ENCODE data around the gene IZUMO2. TPM values are rescaled to one million over a fixed set of nuclear protein-coding genes. Genes with fewer than 3 reads are reported as not detected.

The IZUMO2 gene
- polyA plus RNA-seq (2012; ENCODE audit: insufficient read depth, insufficient read length): not detected

GRCh38 chr19:50162988-50163387 is at the start of gene IZUMO2:
Gene IZUMO2, minus strand, starts transcription at chr19:50163281. Its CDS starts 87 bp downstream, at chr19:50163194.
- no peak within 1 kb of the TSS for H3K4me3 ChIP-seq (ENCODE audit: low read length)
- no peak for DNase-seq (ENCODE audit: low read depth, low spot score)

- no peak for DNase-seq (ENCODE audit: low read depth, low spot score)
- no peak overlapping the region for H3K4me3 ChIP-seq (ENCODE audit: low read length)
Measured at GRCh38 chr19:50210425-50210824, 47.3 kb upstream of the IZUMO2 start.

- no peak for DNase-seq (ENCODE audit: low read depth, low spot score)
- no peak overlapping the region for H3K4me3 ChIP-seq (ENCODE audit: low read length)
Measured at GRCh38 chr19:50209131-50209530, 46.0 kb upstream of the IZUMO2 start.

GRCh38 chr19:50207730-50208129 is 44.6 kb upstream of the IZUMO2 start:
- no peak for DNase-seq (ENCODE audit: low read depth, low spot score)
- no peak overlapping the region for H3K4me3 ChIP-seq (ENCODE audit: low read length)

- DNase-seq (ENCODE audit: low read depth, low spot score): no peak
- no peak overlapping the region for H3K4me3 ChIP-seq (ENCODE audit: low read length)
Measured at GRCh38 chr19:50206191-50206590, 43.1 kb upstream of the IZUMO2 start.

- DNase-seq (ENCODE audit: low read depth, low spot score): no peak
- no peak overlapping the region for H3K4me3 ChIP-seq (ENCODE audit: low read length)
Measured at GRCh38 chr19:50205681-50206138, 42.6 kb upstream of the IZUMO2 start.

- DNase-seq (ENCODE audit: low read depth, low spot score): no peak
- no peak overlapping the region for H3K4me3 ChIP-seq (ENCODE audit: low read length)
Measured at GRCh38 chr19:50204811-50205675, 42.0 kb upstream of the IZUMO2 start.

- no peak overlapping the region for H3K4me3 ChIP-seq (ENCODE audit: low read length)
- no peak for DNase-seq (ENCODE audit: low read depth, low spot score)
Measured at GRCh38 chr19:50204081-50204428, 41.0 kb upstream of the IZUMO2 start.

- no peak within 1 kb of the TSS for H3K4me3 ChIP-seq (ENCODE audit: low read length)
- no peak for DNase-seq (ENCODE audit: low read depth, low spot score)
Measured at GRCh38 chr19:50203281-50204080, 40.4 kb upstream of the IZUMO2 start, which contains the start of gene MYH14. Gene MYH14, plus strand, starts transcription at chr19:50203622. Its CDS starts 6,744 bp downstream, at chr19:50210366.

GRCh38 chr19:50202962-50203280 is 39.8 kb upstream of the IZUMO2 start:
- DNase-seq (ENCODE audit: low read depth, low spot score): no peak
- no peak overlapping the region for H3K4me3 ChIP-seq (ENCODE audit: low read length)

- no peak for DNase-seq (ENCODE audit: low read depth, low spot score)
- H3K4me3 ChIP-seq (ENCODE audit: low read length): no peak overlapping the region
Measured at GRCh38 chr19:50202386-50202785, 39.3 kb upstream of the IZUMO2 start.

- DNase-seq (ENCODE audit: low read depth, low spot score): no peak
- H3K4me3 ChIP-seq (ENCODE audit: low read length): no peak overlapping the region
Measured at GRCh38 chr19:50199259-50199555, 36.1 kb upstream of the IZUMO2 start.

- H3K4me3 ChIP-seq (ENCODE audit: low read length): no peak overlapping the region
- no peak for DNase-seq (ENCODE audit: low read depth, low spot score)
Measured at GRCh38 chr19:50198431-50199258, 35.6 kb upstream of the IZUMO2 start.

GRCh38 chr19:50197348-50197747 is 34.3 kb upstream of the IZUMO2 start:
- H3K4me3 ChIP-seq (ENCODE audit: low read length): no peak overlapping the region
- DNase-seq (ENCODE audit: low read depth, low spot score): no peak

GRCh38 chr19:50196322-50196932 is 33.3 kb upstream of the IZUMO2 start:
- no peak for DNase-seq (ENCODE audit: low read depth, low spot score)

GRCh38 chr19:50195224-50195623 is 32.1 kb upstream of the IZUMO2 start:
- no peak for DNase-seq (ENCODE audit: low read depth, low spot score)
- H3K4me3 ChIP-seq (ENCODE audit: low read length): no peak overlapping the region

More at GRCh38 chr19:50196322-50196932, 33.3 kb upstream of the IZUMO2 start:
- no peak overlapping the region for H3K4me3 ChIP-seq (ENCODE audit: low read length)

- DNase-seq (ENCODE audit: low read depth, low spot score): no peak
Measured at GRCh38 chr19:50192463-50193211, 29.6 kb upstream of the IZUMO2 start.

GRCh38 chr19:50191216-50191615 is 28.1 kb upstream of the IZUMO2 start:
- no peak for DNase-seq (ENCODE audit: low read depth, low spot score)

More at GRCh38 chr19:50192463-50193211, 29.6 kb upstream of the IZUMO2 start:
- H3K4me3 ChIP-seq (ENCODE audit: low read length): no peak overlapping the region

More at GRCh38 chr19:50191216-50191615, 28.1 kb upstream of the IZUMO2 start:
- H3K4me3 ChIP-seq (ENCODE audit: low read length): no peak overlapping the region

All from Jurkat, Clone E6-1 (cell line).